CD4-positive, CD25-positive, alpha-beta regulatory T cell (primary cell): ENCODE results near the gene HSF5. TPM values are rescaled to one million over a fixed set of nuclear protein-coding genes. Genes with fewer than 3 reads are reported as not detected.
"Not testable (repeated sequence)": the region's sequence is repeated elsewhere in the genome, so short reads cannot be mapped to it uniquely, and the experiment has no call there.

Source experiments
- ATAC-seq, 2 donors: fragments of 150-1000 bp; cut with Tn5 transposase; one replicate each; pipeline ENCODE4 v1.10.0; 2021; ENCODE audit warnings: low read depth in 2 of 2, moderate number of reproducible peaks in 2 of 2, moderate library complexity in 1 of 2
- DNase-seq, 3 donors: peaks; one replicate each; pipeline versions ENCODE4 v3.0.0 to v3.0.0-alpha.2; 2012 to 2022; ENCODE audit warnings: mixed read lengths in 1 of 3
- H3K27ac ChIP-seq: one replicate; pipeline ENCODE4 v1.7.0; 2013; ENCODE audit warnings: mild to moderate bottlenecking, low read length; ENCODE audit not compliant: insufficient read depth, poor library complexity, severe bottlenecking
- H3K27me3 ChIP-seq: one replicate; pipeline ENCODE4 v1.7.0; 2013; ENCODE audit warnings: low read length; ENCODE audit not compliant: control insufficient read depth, insufficient read depth
- H3K36me3 ChIP-seq: one replicate; pipeline ENCODE4 v1.7.0; 2013; ENCODE audit warnings: mild to moderate bottlenecking, low read length, moderate library complexity; ENCODE audit not compliant: control insufficient read depth, insufficient read depth
- H3K4me1 ChIP-seq: 2 replicates; pipeline ENCODE4 v1.7.0; 2013; ENCODE audit warnings: mild to moderate bottlenecking, low read length; ENCODE audit not compliant: insufficient read depth, control insufficient read depth, poor library complexity, severe bottlenecking
- H3K4me3 ChIP-seq: one replicate; pipeline ENCODE4 v1.7.0; 2013; ENCODE audit warnings: low read depth, mild to moderate bottlenecking, low read length, moderate library complexity
- H3K9me3 ChIP-seq, 2 experiments: 1 replicate in 1 of 2; 2 replicates in 1 of 2; pipeline ENCODE4 v1.7.0; 2013; ENCODE audit warnings: low read length in 2 of 2, mild to moderate bottlenecking in 1 of 2, moderate library complexity in 1 of 2; ENCODE audit not compliant: control insufficient read depth in 2 of 2
- H3K27ac Mint-ChIP-seq, 3 donors: one replicate each; pipeline ENCODE4 v1.8.0; 2020 to 2022; ENCODE audit warnings: mild to moderate bottlenecking in 3 of 3, mixed read lengths in 3 of 3, moderate library complexity in 2 of 3
- H3K27me3 Mint-ChIP-seq: one replicate; pipeline ENCODE4 v1.8.0; 2022; ENCODE audit warnings: mild to moderate bottlenecking, mixed read lengths
- H3K36me3 Mint-ChIP-seq: one replicate; pipeline ENCODE4 v1.8.0; 2020; ENCODE audit warnings: mixed read lengths
- H3K4me1 Mint-ChIP-seq, 4 donors: one replicate each; pipeline ENCODE4 v1.8.0; 2020 to 2022; ENCODE audit warnings: mixed read lengths in 4 of 4, mild to moderate bottlenecking in 1 of 4
- H3K4me3 Mint-ChIP-seq, 4 donors: one replicate each; pipeline ENCODE4 v1.8.0; 2020 to 2022; ENCODE audit warnings: mild to moderate bottlenecking in 4 of 4, mixed read lengths in 4 of 4, moderate library complexity in 3 of 4
- H3K9me3 Mint-ChIP-seq, 7 donors: one replicate each; pipeline ENCODE4 v1.8.0; 2020 to 2022; ENCODE audit warnings: mixed read lengths in 7 of 7, mild to moderate bottlenecking in 3 of 7, moderate library complexity in 2 of 7
- polyA plus RNA-seq, 4 donors: library from polyadenylated mRNA; unstranded; fragments of 300-500 nt; fragmentation: Illumina TruSeq; gene quantifications; one replicate each; pipeline ENCODE4 v1.2.3, GENCODE V29; 2021
- total RNA-seq: library from RNA; stranded (reverse); gene quantifications from one replicate; pipeline ENCODE4 v1.2.3, GENCODE V29; 2022

HSF5 gene
- total and polyA plus RNA-seq, 5 donors from 2014 or later = 0.83 to 3.0 (median 1.4) TPM

- Mint-ChIP-seq H3K27me3 (no peaks in the 10 kb centered on the region), H3K9me3 (no peaks in the 10 kb centered on the region), H3K27ac (peak overlapping the region in 1 of 3 donors; percentile 5), H3K4me3 (no peak overlapping the region), H3K36me3 (peaks cover 47% of the 10 kb centered on the region), H3K4me1 (peaks cover 0 to 9% (median 6%) of the 10 kb centered on the region in 4 donors)
- ATAC-seq (no peak), DNase-seq (peak in 1 of 3 donors; percentile 27)
- Histone ChIP-seq H3K4me1 (peaks cover 9% of the 10 kb centered on the region), H3K4me3 (no peak overlapping the region), H3K27me3 (no peaks in the 10 kb centered on the region), H3K27ac (no peak overlapping the region), H3K36me3 (peaks cover 63% of the 10 kb centered on the region), H3K9me3 (no peaks in the 10 kb centered on the region)
These were observed 4.3 kb upstream of the HSF5 start for GRCh38 chr17:58492238-58493121.

GRCh38 chr17:58491510-58492045 lies 3.4 kb upstream of the HSF5 start:
- Mint-ChIP-seq H3K4me3 (no peak overlapping the region), H3K27me3 (no peaks in the 10 kb centered on the region), H3K9me3 (no peaks in the 10 kb centered on the region), H3K4me1 (peaks cover 1 to 12% (median 7%) of the 10 kb centered on the region in 4 donors), H3K36me3 (peaks cover 40% of the 10 kb centered on the region), H3K27ac (peak overlapping the region in 1 of 3 donors; percentile 46)
- no peak overlapping the region for H3K27ac ChIP-seq
- no peak overlapping the region for H3K4me3 ChIP-seq
- peaks cover 17% of the 10 kb centered on the region for H3K4me1 ChIP-seq
- no peaks in the 10 kb centered on the region for H3K27me3 ChIP-seq
- ATAC-seq = no peak
- peaks cover 61% of the 10 kb centered on the region for H3K36me3 ChIP-seq
- no peak for DNase-seq
- no peaks in the 10 kb centered on the region for H3K9me3 ChIP-seq

- peak overlapping the region; percentile 62 to 77 (median 68) for H3K4me3 Mint-ChIP-seq
- H3K27me3 Mint-ChIP-seq = no peaks in the 10 kb centered on the region
- Histone ChIP-seq H3K4me1 (peaks cover 17% of the 10 kb centered on the region), H3K9me3 (no peaks in the 10 kb centered on the region), H3K27me3 (no peaks in the 10 kb centered on the region), H3K36me3 (peaks cover 31% of the 10 kb centered on the region), H3K4me3 (no peak overlapping the region), H3K27ac (no peak overlapping the region)
- peaks cover 20% of the 10 kb centered on the region for H3K36me3 Mint-ChIP-seq
- no peak for DNase-seq
- peaks cover 9 to 21% (median 18%) of the 10 kb centered on the region in 4 donors for H3K4me1 Mint-ChIP-seq
- H3K9me3 Mint-ChIP-seq = no peaks in the 10 kb centered on the region
- peak overlapping the region; percentile 31 to 86 (median 78) for H3K27ac Mint-ChIP-seq
- ATAC-seq = no peak
These were observed 251 bp upstream of the HSF5 start for GRCh38 chr17:58488428-58488890.

GRCh38 chr17:58484600-58484999 lies 3.6 kb downstream of the HSF5 start:
- no peak overlapping the region for H3K27ac ChIP-seq
- Mint-ChIP-seq H3K27ac (no peak overlapping the region), H3K27me3 (no peaks in the 10 kb centered on the region), H3K36me3 (peaks cover 14% of the 10 kb centered on the region), H3K4me3 (no peak overlapping the region), H3K4me1 (peaks cover 12 to 33% (median 17%) of the 10 kb centered on the region in 4 donors), H3K9me3 (no peaks in the 10 kb centered on the region)
- no peaks in the 10 kb centered on the region for H3K9me3 ChIP-seq
- no peak for ATAC-seq
- DNase-seq = no peak
- H3K4me1 ChIP-seq = peaks cover 17% of the 10 kb centered on the region
- peaks cover 4% of the 10 kb centered on the region for H3K36me3 ChIP-seq
- no peak overlapping the region for H3K4me3 ChIP-seq
- no peaks in the 10 kb centered on the region for H3K27me3 ChIP-seq

GRCh38 chr17:58481798-58482197 lies 6.4 kb downstream of the HSF5 start:
- H3K4me1 ChIP-seq, H3K9me3 Mint-ChIP-seq, H3K9me3 ChIP-seq, H3K27me3 ChIP-seq, H3K4me3 ChIP-seq, H3K27me3 Mint-ChIP-seq, DNase-seq, H3K4me3 Mint-ChIP-seq, H3K27ac Mint-ChIP-seq, ATAC-seq, H3K36me3 ChIP-seq, H3K27ac ChIP-seq: not testable (repeated sequence)
- Mint-ChIP-seq H3K36me3 (peaks cover 14% of the 10 kb centered on the region), H3K4me1 (peaks cover 9 to 29% (median 12%) of the 10 kb centered on the region in 4 donors)

GRCh38 chr17:58480090-58480489 lies 8.1 kb downstream of the HSF5 start:
- no peaks in the 10 kb centered on the region for H3K27me3 Mint-ChIP-seq
- no peak overlapping the region for H3K27ac ChIP-seq
- H3K4me3 ChIP-seq = no peak overlapping the region
- no peaks in the 10 kb centered on the region for H3K27me3 ChIP-seq
- peak overlapping the region in 1 of 4 donors; percentile 32 for H3K4me3 Mint-ChIP-seq
- no peaks in the 10 kb centered on the region for H3K9me3 ChIP-seq
- peaks cover 8% of the 10 kb centered on the region for H3K36me3 ChIP-seq
- H3K36me3 Mint-ChIP-seq = peaks cover 28% of the 10 kb centered on the region
- no peaks in the 10 kb centered on the region for H3K9me3 Mint-ChIP-seq
- no peak for DNase-seq
- H3K27ac Mint-ChIP-seq = no peak overlapping the region
- H3K4me1 Mint-ChIP-seq = peaks cover 7 to 24% (median 11%) of the 10 kb centered on the region in 4 donors
- ATAC-seq = no peak
- H3K4me1 ChIP-seq = no peaks in the 10 kb centered on the region

GRCh38 chr17:58476812-58477211 lies 11.4 kb downstream of the HSF5 start:
- Mint-ChIP-seq H3K4me1 (peaks cover 0 to 11% (median 5%) of the 10 kb centered on the region in 4 donors), H3K27ac (no peak overlapping the region), H3K4me3 (no peak overlapping the region), H3K9me3 (no peaks in the 10 kb centered on the region), H3K36me3 (peaks cover 25% of the 10 kb centered on the region), H3K27me3 (no peaks in the 10 kb centered on the region)
- H3K9me3 ChIP-seq = no peaks in the 10 kb centered on the region
- no peaks in the 10 kb centered on the region for H3K27me3 ChIP-seq
- peaks cover 8% of the 10 kb centered on the region for H3K36me3 ChIP-seq
- H3K27ac ChIP-seq = no peak overlapping the region
- no peak overlapping the region for H3K4me3 ChIP-seq
- no peak for ATAC-seq
- DNase-seq = no peak
- no peaks in the 10 kb centered on the region for H3K4me1 ChIP-seq
